Calu3 (cell line): ENCODE data around the gene MRPS21. TPM values are rescaled to one million over a fixed set of nuclear protein-coding genes. Genes with fewer than 3 reads are reported as not detected.

Source experiments
- Bru-seq: library from RNA; stranded (reverse); fragments of 400-500 nt; gene quantifications from one replicate; lab custom pipeline; 2021; lab: Mats Ljungman, UMichigan
- BruChase-seq, 2 experiments: library from RNA; stranded (reverse); fragments of 400-500 nt; gene quantifications; one replicate each; lab custom pipeline; 2021; lab: Mats Ljungman, UMichigan
- BruUV-seq: library from RNA; stranded (reverse); fragments of 400-500 nt; replicated peaks from 2 replicates; lab custom pipeline; 2021; lab: Mats Ljungman, UMichigan
- CTCF ChIA-PET: fragments of 300-600 bp; sonication (Branson Sonifier 250); formaldehyde crosslinking; loops from one replicate; lab custom pipeline; 2022; ENCODE audit warnings: antibody characterized with exemption; lab: Charles Lee
- DNase-seq: peaks from one replicate; pipeline ENCODE4 v3.0.0; 2022
- H3K27ac Mint-ChIP-seq: one replicate; pipeline ENCODE4 v1.8.0; 2022; ENCODE audit warnings: mixed read lengths; ENCODE audit not compliant: unreplicated experiment
- H3K27me3 Mint-ChIP-seq: one replicate; pipeline ENCODE4 v1.8.0; 2022; ENCODE audit warnings: mixed read lengths; ENCODE audit not compliant: unreplicated experiment
- H3K36me3 Mint-ChIP-seq: one replicate; pipeline ENCODE4 v1.8.0; 2022; ENCODE audit warnings: mild to moderate bottlenecking, moderate library complexity, mixed read lengths; ENCODE audit not compliant: insufficient read depth, unreplicated experiment
- H3K4me1 Mint-ChIP-seq: one replicate; pipeline ENCODE4 v1.8.0; 2022; ENCODE audit warnings: mild to moderate bottlenecking, low read depth, mixed read lengths; ENCODE audit not compliant: unreplicated experiment
- H3K4me3 Mint-ChIP-seq: one replicate; pipeline ENCODE4 v1.8.0; 2022; ENCODE audit warnings: mild to moderate bottlenecking, low read depth, moderate library complexity, mixed read lengths; ENCODE audit not compliant: unreplicated experiment
- H3K9me3 Mint-ChIP-seq: one replicate; pipeline ENCODE4 v1.8.0; 2022; ENCODE audit warnings: low read depth, mixed read lengths; ENCODE audit not compliant: unreplicated experiment
- CTCF ChIP-seq: fragments of 200-600 bp; IDR thresholded peaks from one replicate; pipeline ENCODE4 v1.8.0; 2022; ENCODE audit warnings: antibody characterized with exemption; ENCODE audit not compliant: unreplicated experiment
- intact Hi-C: fragments of 100-400 bp; cut with micrococcal nuclease; formaldehyde crosslinking; loops from one replicate; pipeline ENCODE4 v1.10.0; 2022; ENCODE audit not compliant: unreplicated experiment
- long read RNA-seq: library from polyadenylated mRNA; stranded (forward); transcript quantifications from one replicate; pipeline ENCODE4 v2.0.0, GENCODE V29; 2022
- total RNA-seq: library from RNA; stranded (reverse); gene quantifications from 2 replicates; pipeline ENCODE4 v1.2.3, GENCODE V29; 2022

Gene MRPS21
- 66.9 and 67.4 TPM in 2 replicates for total RNA-seq
- percentile 89 among the genes with signal in this experiment for Bru-seq, nascent RNA
- percentile 85 among the genes with signal in this experiment for BruChase-seq, experiment 1, labeled RNA remaining after a 6-hour chase
- BruChase-seq, experiment 2, labeled RNA remaining after a 2-hour chase, result percentile 79 among the genes with signal in this experiment
- long read RNA-seq, transcript MRPS21-201 (2 exons, 1,462 nt), result minor isoform, 98 of 252 reads
- long read RNA-seq, transcript MRPS21-202 (3 exons, 1,226 nt), result major isoform, 138 of 252 reads
- long read RNA-seq, partial matches to known transcripts, result 7 of 252 reads
- long read RNA-seq, other reads (novel, unspliced or antisense), result 9 of 252 reads

DNA sequence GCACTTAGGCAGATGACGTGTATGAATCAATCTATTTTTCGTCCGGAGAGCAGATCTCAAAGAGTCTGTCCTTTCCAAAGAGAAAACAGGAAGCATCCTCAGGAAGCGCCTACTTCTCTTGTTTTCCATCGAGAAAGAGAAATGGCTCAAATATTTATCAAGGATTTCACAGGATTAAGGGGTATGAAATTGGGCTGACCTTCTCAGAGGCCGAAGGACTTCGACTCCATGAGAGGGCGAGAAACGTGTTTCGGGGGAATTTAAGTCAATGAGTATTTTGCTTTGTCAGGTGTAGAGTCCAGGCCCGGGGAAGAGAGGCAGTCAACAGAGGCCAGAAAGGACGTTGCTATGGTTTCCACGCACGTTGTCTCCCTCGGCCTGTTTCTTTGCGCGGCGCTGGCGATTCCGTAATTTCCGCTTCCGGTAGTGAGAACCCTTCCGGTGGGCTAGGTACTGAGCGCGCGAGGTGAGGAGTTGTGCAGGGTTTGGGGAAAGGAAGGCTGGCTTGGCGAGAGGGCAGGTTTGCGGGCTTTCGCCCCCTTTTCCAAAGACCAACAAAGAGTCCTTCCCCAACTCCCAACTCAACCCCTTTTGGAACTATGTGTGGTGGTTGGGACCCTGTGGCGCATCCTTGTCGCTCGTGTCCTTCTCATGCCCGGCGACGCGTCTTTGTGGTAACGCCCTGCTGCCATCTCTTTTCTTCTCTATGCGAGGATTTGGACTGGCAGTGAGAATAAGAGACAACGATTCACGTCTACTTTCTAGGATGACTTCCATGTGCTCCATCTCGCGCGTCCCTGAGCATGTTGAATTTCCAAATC, at the start of gene MRPS21:
Gene MRPS21, plus strand, starts transcription at position 429 of the 821 bp plus-strand sequence. CDS start 506 bp downstream, outside the sequence.
- peak; percentile 92 for DNase-seq
- Mint-ChIP-seq H3K9me3 (no peaks in the 10 kb centered on the region), H3K27me3 (peaks cover 9% of the 10 kb centered on the region), H3K4me3 (peak within 1 kb of the TSS; percentile 88), H3K27ac (peak within 1 kb of the TSS; percentile 99), H3K36me3 (peaks cover 50% of the 10 kb centered on the region), H3K4me1 (peaks cover 19% of the 10 kb centered on the region)
- CTCF ChIA-PET, result no interaction called here
- TSS peak; percentile 97 for BruUV-seq
- intact Hi-C loops, result no loop called here
- no peak for TF ChIP-seq CTCF

- Mint-ChIP-seq H3K4me1 (no peaks in the 10 kb centered on the region), H3K27me3 (no peaks in the 10 kb centered on the region), H3K36me3 (no peaks in the 10 kb centered on the region), H3K4me3 (no peak overlapping the region), H3K9me3 (no peaks in the 10 kb centered on the region), H3K27ac (no peak overlapping the region)
- intact Hi-C loops, result loop anchor here (10.0 kb wide), 1 partner anchor 285 kb away; no protein-coding TSS in a partner anchor
- no peak for DNase-seq
- BruUV-seq, result no TSS peak
- TF ChIP-seq CTCF, result no peak
- CTCF ChIA-PET, result interaction anchor here (0.6 kb wide), 1 partner anchor 114 kb away, joined by 3 read pairs; no protein-coding TSS in a partner anchor
Measured at GRCh38 chr1:150249936-150250335, 43.7 kb upstream of the MRPS21 start.

- intact Hi-C loops, result loop anchor here (1.0 to 10.0 kb wide), 3 partner anchors 25 to 279 kb away; partner anchors contain the start of gene PRPF3
Measured at GRCh38 chr1:150256198-150256553, 37.5 kb upstream of the MRPS21 start.

More at GRCh38 chr1:150256198-150256553, 37.5 kb upstream of the MRPS21 start:
- DNase-seq, result no peak
- no TSS peak for BruUV-seq
- Mint-ChIP-seq H3K4me1 (peaks cover 53% of the 10 kb centered on the region), H3K27me3 (peaks cover 28% of the 10 kb centered on the region), H3K36me3 (peaks cover 4% of the 10 kb centered on the region), H3K9me3 (no peaks in the 10 kb centered on the region), H3K27ac (no peak overlapping the region), H3K4me3 (peak overlapping the region; percentile 36)
- CTCF ChIA-PET, result interaction anchor here (0.5 to 2.0 kb wide), 12 partner anchors 13 to 420 kb away, joined by 3 to 50 read pairs (median 4); partner anchors contain the start of genes APH1A, C1orf54, CIART and PRPF3
- no peak for TF ChIP-seq CTCF
